Stromal cell of bone marrow (primary cell): ENCODE data around the gene DEPDC7.
"Not testable (repeated sequence)": the region's sequence is repeated elsewhere in the genome, so short reads cannot be mapped to it uniquely, and the experiment has no call there.

ENCODE experiments used
- DNase-seq: peaks from one replicate; pipeline ENCODE4 v3.0.0-alpha.2; 2012; ENCODE audit warnings: low read depth

Gene DEPDC7

DNA sequence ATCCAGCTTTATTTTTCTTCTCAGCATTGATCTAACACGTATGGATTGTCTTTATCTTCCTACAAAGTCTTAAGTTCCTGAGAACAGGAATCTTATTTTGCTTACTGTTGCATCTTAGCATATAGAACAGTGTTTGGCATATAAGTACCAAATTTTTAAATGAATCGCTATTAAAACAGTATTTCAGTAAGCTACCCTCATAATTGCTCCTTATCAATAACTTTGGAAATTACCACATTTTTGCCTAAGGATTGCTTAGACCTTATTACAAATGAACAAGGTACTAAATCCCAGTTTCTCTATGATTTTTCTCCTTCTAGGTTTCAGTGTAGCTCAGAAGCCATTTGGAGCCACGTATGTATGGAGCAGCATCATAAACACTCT, 9.7 kb downstream of the DEPDC7 start:
- no peak for DNase-seq

DNA sequence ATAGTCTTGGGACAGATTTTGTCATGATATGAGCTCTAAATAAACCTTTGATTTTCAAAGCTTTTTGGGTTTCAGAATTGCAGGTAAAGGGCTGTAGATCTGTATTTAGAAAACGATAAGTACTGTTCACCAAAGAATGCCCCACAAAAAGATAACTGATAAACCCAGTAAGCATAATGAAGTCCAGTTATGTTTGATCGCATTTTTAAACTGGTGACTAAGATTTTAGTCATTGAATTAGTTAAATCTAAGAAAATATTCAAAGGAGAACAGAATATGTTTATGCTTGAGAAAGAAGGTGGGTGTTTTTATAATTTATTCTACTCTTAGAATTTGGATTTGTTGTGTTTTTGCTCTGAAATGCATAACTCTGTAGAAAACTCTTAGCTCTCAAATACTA, 11.6 kb downstream of the DEPDC7 start:
- DNase-seq: no peak

DNA sequence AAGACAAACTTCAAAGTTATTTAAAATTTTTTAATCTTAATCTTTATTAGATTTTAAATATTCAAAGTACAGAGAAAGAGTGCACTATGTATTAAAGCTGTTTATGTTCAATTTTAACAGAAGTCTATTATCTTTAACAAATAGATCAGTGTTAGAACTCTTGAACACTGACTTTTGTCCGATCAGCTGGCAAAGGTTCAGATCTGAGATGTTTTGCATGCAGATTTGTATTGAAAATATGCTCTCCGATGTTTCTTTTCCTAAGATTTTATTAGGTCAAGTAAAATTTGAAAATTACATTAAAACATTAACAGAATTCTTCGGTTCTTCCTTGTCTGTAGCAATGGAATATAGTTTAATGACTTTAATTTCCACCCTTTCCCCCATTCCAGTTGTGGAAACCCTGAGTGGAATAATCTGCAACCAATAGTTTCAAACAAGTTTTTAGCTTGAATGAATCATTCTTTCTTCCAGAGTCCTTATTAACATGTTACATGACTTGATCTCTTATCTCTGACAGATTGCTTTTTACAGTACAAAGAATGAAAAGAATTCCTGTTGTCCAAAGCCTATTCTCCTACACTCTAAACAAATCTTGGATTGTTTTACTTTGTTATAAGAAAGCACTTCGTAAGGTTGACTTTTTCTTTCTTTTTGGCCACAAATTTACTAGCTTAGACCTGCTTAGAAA, 12.3 kb downstream of the DEPDC7 start:
- no peak for DNase-seq

DNA sequence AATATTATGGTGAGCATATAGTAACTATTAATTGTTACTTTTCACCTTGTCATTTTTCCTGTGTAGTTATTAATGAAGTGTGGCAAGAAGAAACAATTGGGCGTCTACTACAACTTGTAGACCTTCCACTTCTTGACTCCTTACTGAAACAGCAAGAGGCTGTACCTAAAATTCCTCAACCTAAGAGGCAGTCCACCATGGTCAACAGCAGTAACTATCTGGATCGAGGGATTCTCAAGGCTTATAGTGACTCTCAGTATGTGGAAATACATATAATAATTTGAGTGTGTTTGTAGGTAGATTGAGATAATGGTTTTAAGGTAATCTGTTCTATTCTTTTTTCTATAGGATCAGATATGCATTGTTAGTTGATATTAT, 12.8 kb downstream of the DEPDC7 start:
- no peak for DNase-seq

DNA sequence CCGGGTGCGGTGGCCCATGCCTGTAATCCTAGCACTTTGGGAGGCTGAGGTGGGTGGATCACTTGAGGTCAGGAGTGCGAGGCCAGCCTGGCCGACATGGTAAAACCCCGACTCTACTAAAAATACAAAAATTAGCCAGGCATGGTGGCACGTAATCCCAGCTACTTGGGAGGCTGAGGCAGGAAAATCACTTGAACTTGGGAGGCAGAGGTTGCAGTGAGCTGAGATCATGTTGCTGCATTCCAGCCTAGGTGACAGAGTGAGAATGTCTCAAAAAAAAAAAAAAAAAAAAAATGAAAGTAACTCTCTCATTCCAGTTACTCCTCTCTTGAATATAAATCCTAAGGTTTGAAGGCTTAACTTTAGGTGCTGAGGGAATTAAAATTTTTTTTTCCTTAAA, 13.5 kb downstream of the DEPDC7 start:
- not testable (repeated sequence) for DNase-seq

DNA sequence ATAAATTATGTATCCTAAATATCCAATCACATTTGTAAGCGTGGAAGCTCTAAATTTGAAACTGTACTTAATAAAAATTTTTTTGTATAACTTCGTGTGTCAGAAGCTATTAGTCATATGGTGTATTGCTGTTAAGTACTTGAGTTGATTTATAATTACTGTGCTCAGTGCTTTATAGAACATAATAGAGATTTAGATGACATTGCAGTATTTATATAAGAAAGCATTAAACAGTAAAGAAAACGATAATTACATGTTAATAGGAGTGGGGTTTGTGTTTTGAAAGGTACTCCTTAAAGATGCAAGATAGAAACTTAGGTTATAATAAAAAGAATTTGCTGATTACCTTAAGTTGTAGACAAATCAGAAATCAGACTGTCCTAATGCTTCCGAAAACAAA, 17.8 kb downstream of the DEPDC7 start:
- no peak for DNase-seq

DNA sequence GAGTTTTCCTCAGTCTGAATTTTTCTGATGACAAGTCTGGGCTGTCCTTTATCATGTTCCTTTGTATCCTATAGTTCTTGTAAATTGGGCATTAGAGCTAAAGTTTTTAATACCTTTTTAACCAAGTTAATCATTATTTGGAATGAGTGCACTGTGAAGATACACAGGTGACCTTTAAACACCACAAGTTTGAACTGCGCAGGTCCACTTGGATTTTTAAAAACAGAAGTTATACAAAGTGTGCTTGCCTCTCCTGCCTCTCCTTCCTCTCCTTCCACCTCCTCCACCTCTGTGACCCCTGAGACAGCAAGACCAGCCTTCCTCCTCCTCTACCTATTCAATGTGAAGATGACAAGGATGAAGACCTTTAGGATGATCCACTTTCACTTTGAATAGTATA, 19.3 kb downstream of the DEPDC7 start:
- no peak for DNase-seq

DNA sequence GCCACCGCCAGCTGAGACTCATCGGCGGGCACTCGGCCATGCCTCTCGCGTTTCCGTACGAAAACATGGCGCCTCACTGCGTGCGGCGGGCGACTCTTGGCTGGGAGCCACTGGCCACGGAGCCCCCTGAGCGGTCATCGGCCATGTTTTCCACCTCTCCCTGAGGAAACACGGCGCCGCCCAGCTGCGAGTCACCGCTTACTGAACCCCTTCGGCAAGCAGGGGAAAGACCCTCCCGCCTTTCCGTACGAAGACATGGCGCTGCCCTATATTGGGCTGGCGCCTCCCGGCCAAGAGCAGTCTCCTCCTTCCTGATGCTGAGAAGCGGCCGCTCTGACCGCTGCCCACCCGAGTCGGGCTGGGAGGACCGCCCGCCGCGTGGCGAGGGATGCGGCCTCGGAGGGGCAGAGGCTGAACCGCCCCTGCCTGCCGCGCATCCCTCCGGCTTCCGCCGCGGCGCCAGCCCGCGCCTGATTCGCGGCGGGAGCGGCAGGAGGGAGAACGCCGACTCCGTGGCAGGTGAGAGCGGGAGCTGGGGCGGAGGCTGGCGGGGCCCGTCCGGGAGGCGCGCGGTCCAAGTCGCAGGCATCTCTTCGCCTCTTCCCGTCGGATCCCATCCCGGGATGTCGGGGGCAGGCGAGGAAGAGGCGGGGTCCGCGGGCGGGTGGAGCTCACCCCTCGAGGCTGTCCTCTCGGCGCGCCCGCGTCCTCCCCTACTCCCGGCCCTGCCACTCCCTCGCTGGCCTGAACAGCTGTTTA, 23.8 kb downstream of the DEPDC7 start, which contains the start of gene TCP11L1:
Gene TCP11L1, plus strand, starts transcription at position 299 of the 759 bp plus-strand sequence. CDS start 4,202 bp downstream, outside the sequence.
- peak; percentile 85 for DNase-seq

DNA sequence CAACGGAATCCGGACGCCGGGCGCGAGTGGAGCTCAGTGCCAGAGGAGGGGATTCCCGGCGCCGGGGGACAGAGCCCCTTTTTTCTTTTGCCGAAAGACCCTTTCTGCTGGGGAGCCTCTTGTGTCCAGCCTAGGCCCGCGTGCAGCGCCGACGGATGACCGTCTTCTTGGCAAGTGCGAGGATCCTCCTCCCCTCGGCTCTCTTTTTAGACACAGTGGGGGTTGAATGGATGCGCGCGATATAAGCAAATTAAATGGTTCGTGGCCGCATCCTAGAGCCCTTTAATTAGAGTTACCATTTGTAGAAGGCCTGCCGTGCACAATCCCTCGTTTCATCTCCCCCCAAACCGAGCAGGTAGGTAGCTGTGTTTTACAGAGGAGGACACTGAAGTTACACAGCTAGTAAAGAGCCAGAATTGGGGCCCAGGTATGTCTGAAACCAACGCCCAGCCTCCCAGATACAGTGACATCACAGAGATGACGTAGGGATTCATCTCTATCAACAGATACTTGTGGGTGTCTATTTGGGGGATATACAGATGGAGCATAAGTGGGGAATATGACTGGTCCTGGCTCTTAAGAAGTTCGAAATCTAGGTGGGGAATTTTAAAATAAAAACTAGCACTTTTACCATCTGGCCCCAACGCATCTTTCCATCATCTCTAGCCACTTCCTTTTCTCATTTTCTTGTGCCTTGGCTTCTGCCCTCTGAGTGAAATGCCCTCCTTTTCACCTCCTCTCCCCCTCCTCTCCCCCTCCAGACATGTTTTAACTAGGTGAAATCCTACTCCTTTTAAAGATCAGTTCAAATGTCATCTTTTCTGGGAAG, 24.6 kb downstream of the DEPDC7 start:
- no peak for DNase-seq

DNA sequence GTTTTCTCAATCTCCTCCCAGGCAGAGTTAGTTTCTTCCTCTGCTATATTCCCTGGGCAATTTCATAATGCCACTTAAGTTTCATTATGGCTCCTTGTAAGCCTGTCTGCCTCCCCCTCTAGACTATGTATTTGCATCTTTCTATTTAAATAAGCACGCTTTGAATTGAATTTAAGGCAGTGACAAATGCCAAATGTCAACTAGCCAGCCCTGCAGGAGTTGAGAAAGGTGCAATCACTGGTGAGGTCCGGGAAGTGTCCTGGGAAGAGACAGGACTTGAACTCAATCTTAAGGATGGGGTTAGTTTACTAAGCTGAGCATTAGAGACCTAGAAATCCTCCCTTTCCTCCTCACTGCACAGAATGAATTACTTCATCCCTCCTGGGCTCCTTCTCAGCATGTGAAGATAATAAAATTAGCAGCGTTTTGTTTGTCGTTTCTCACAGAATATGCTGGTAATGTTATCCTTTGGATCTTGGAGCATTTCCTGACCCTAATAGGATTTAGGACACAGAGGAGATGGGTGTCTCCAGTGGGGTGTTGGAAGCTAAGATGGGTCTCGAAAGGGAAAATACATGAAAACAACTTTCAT, 25.3 kb downstream of the DEPDC7 start:
- DNase-seq: no peak

DNA sequence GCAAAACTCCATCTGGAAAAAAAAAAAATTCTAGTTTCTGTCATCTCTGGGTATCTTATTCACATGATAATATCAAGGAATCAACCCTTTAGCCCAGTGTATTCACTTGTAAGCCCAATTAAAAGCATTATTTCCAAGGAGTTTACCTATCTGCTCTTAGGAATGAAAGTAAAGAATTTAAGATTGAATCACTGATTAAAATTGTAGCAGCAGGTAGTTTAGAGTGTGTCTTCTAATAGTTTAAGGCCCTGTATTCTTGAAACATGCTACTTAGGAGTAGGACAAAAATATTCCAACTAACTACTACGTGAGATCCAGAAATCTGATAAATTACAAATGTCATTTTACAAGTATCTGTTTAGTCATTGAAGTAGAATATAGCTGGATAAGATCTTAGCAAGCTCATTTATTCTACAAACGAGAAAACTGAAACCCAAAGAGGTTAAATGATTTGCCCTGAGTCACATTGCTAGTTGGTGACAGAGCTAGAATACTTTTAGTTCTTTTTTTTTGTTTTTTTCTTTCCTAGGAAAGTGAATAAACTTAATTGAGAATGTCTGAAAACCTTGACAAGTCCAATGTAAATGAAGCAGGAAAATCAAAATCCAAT, 27.6 kb downstream of the DEPDC7 start:
- no peak for DNase-seq

DNA sequence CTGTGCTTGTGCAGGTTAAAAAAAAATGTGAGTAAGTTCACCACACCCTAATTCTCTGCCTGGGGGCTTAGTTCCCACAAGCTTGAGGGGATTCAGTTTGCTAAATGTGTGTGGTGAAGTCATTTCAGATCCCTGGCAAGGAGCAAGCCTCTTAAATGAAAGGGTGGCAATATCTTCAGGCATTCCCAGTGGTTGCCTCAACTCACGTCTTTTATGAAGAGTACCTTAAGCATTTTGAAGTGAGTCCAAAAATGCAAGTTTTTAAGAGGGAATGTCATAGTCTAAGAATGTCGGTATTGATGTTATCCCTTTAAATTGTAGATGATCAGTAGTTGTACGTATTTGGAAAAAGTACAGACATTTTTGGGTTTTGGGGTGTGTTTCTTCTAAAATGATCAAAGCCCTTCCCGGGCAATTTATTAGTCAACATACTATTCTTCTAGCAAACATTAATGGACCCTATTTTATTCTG, 28.6 kb downstream of the DEPDC7 start:
- DNase-seq: no peak

DNA sequence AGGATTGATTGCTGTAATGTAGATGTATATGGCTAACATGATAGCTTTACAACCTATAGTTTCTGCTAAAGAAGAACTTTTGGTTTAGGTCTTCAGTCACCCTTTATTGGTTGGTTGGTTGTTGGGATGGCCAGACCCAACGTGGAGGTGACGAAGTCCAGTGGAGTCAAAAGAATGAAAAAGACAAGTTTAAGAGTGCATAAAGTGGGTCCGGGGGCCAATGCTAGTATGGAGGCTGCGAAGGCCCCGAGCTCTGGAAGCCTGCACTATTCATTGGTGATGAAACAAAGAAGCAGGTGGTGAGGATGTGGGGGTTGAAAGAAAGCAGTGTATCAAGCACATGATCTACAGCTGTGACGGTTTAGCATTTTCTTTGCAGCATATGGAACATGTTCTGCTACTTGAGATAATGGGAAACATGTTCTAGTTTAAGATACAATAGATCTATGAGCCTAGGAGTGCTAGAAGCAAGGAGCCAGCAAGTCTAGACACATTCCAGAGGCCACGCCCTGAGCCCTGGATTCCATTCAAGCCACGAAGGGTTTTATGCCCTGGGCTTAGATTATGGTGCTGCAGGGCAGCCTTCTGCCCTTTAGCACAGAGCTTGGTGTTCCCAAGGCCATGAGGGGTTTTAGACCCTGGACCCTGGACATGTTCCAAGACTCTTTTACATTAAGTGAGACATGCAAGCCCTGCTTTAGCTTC, 30.0 kb downstream of the DEPDC7 start:
- DNase-seq: no peak

DNA sequence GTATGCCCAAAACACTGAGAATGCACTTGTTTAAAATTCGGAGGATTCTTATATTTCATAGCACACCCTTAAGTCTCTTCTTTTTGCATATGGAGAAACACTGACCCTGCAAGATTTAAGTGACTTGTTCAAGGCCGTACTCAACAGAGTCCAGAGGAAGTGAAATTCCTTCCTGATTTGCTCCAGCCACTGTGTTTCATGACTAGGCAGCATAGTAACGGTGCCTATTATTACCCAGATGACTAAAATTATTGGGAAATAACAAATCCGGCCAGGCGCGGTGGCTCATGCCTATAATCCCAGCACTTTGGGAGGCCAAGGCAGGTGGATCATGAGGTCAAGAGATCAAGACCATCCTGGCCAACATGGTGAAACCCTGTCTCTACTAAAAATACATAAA, 33.0 kb downstream of the DEPDC7 start:
- DNase-seq: not testable (repeated sequence)

DNA sequence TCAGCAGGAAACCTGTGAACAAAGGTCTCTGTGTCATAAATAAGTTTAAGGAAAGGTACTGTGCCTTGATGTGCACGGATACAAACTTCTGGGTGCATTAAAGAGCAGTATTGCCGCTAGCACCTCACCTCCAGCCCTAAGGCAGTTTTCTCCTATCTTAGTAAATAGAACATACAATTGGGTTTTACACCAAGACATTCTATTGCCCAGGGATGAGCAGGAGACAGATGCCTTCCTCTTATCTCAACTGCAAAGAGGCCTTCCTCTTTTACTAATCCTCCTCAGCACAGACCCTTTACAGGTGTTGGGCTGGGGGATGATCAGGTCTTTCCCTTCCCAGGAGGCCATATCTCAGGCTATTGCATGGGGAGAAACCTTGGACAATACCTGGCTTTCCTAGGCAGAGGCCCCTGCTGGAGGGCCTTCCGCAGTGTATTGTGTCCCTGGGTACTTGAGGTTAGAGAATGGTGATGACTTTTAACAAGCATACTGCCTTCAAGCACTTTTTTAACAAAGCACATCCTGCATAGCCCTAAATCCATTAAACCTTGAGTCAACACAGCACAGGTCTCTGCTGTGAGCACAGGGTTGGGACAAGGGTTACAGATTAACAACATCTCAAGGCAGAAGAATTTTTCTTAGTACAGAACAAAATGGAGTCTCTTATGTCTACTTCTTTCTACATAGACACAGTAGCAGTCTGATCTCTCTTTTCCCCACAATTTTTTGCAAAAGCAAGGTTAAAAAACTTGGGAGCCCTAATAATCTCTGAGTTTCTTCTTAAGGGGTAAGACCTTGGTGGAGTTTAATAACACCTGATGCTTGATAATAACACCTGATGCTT, 34.1 kb downstream of the DEPDC7 start:
- DNase-seq: not testable (repeated sequence)

DNA sequence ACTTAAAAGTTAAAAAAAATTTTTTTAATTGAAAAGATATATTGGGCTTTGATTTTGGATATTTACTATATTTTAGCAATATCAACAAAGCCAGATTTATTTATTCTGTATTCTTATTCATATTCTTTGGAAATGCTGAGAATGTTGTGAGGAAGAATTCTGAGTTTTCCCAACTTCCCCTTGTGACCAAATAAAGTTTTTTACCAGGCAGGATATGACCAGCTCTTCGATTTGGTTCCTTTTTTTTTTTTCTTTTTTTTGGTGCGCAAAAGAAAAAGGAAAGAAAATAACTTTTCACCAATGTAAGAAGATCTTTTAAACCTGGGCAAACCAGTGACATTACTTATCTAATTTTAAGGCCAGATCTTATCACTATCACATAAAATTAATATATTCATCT, 36.6 kb downstream of the DEPDC7 start:
- DNase-seq: no peak

DNA sequence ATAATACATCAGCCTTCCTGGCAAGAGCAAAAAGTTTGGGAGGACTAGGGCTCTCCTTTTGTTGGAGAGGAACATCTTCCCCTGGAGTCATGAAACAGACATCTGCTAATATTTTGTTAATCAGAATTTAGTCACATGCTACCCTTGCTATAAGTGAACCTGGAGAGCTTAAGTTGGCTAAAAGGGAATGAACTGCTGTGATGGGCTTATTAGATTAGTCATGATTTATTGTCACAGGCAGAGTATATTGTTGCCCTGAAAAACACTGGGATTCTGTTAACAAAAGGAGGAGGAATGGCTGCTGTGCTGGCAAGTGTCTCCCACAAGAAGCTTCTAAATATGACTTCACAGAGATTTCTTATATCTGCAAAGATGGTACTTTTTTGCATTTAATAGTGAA, 39.7 kb downstream of the DEPDC7 start:
- DNase-seq: no peak

DNA sequence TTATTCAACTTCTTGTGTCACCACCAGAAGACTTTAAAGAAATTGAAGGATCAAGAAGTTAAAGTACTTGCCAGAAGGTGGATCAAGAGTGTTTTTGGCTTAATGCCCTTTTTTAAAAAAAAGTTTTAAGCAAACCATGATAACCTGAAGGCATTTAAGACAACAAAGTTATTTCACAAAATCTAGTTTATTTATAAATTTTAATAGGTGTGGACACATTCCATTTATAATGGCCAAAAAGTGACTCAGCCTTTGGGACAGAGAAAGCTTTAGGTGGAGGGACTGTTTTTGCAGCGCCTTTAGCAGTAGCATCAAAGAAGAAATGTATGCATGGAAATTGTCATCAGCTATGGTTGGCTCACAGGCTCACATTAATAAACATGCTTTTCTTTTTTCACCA, 41.6 kb downstream of the DEPDC7 start:
- DNase-seq: no peak

DNA sequence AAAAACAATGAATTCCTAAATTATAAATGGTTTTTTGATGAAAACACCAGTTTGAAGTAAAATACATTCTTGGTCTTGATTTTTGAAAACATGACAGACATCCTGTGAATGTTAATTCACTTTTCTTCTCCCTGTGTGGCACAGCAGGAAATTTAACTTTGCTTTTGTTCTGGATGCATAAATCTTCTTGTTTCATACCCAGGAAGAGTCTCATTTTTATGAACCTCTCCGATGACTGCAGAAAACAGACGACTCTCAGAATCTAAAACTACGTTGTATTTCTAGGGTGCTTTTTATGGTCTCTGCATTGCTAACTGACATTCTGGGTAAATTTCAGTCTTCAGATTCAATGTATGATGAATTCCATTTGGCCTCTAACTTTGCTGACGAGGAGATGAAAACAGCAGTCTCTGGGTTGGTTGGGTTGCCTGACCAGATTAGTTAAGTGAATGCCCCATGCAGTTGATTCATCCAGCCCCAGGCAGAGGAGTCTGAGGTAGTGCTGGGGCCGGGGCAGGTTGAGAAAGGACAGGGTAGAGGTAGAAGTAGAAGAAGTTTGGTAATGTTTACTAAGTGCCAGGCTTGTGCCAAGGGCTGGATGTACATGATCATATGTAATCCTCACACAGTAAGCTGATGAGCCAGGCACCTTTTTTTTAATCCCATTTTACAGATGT, 43.8 kb downstream of the DEPDC7 start:
- DNase-seq: no peak

DNA sequence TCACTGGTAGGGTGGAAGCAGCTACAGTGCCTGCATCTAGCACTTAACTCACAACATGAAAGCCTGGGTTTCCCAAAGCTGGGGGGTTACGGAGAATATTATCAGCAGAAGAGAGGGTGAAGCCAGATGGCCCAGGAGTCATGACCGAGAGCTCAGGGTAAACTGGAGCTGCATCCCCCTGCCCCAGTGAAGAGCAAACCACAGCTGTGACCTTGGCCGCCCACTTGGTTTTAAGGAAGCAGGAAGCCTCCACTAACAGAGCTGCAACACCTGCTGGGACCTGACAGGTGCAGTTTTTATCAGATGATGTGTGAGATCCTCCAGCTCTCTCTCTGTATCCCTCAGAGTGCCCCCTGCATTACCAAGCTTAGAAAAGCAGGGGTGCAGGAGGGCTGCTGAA, 44.6 kb downstream of the DEPDC7 start:
- DNase-seq: no peak
